Hair follicle dermal papilla cell (primary cell): ENCODE results near the gene CENPC. TPM values are rescaled to one million over a fixed set of nuclear protein-coding genes. Genes with fewer than 3 reads are reported as not detected.

Experiments used
- small RNA-seq: library from RNA; depleted of rRNA; stranded (forward); fragments of <200 nt; gene quantifications from one replicate; pipeline ENCODE3, GENCODE V24; 2012
- total RNA-seq: library from RNA; depleted of rRNA; stranded (reverse); fragments of >200 nt; gene quantifications from 2 replicates; pipeline ENCODE4 v1.2.3, GENCODE V29; 2012

CENPC gene, protein sequence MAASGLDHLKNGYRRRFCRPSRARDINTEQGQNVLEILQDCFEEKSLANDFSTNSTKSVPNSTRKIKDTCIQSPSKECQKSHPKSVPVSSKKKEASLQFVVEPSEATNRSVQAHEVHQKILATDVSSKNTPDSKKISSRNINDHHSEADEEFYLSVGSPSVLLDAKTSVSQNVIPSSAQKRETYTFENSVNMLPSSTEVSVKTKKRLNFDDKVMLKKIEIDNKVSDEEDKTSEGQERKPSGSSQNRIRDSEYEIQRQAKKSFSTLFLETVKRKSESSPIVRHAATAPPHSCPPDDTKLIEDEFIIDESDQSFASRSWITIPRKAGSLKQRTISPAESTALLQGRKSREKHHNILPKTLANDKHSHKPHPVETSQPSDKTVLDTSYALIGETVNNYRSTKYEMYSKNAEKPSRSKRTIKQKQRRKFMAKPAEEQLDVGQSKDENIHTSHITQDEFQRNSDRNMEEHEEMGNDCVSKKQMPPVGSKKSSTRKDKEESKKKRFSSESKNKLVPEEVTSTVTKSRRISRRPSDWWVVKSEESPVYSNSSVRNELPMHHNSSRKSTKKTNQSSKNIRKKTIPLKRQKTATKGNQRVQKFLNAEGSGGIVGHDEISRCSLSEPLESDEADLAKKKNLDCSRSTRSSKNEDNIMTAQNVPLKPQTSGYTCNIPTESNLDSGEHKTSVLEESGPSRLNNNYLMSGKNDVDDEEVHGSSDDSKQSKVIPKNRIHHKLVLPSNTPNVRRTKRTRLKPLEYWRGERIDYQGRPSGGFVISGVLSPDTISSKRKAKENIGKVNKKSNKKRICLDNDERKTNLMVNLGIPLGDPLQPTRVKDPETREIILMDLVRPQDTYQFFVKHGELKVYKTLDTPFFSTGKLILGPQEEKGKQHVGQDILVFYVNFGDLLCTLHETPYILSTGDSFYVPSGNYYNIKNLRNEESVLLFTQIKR
- 17.1 and 23.7 TPM in 2 replicates for total RNA-seq

GRCh38 chr4:67545199-67546003, at the start of gene CENPC:
CENPC (minus strand) TSS chr4:67545503; CDS start chr4:67545355, 148 bp downstream.

DNA sequence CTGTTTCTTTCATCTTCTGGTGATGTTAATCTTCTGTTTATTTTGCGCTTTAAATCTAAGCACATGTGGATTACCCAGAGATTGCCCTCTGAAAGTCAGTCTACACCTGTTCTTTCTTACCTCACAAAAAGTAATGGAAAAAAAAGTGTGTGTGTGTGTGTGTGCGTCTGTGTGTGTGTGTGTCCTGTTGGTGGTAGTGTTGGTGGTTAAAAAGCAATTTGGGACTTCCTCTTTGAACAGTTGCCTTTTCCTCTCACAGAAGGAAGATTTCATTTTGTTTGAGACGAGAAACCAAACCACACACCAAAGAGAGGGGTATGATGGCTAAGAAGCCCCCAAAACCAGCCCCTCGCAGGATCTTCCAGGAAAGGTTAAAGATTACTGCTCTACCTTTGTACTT, 13.2 kb upstream of the CENPC start, which contains the start of gene STAP1:
TSS of gene STAP1 (plus strand) at position 235 of the 400 bp plus-strand sequence. CDS start at position 318, 83 bp downstream.

Small RNAs within 50 kb of the gene (small RNA-seq; reads per million reads assigned to genes)
- not detected for gene RNA5SP527
- gene RNU1-63P = 0.16 reads per million

Other genes starting within 250 kb of the CENPC start
- not detected in 2 replicates for gene STAP1, start 13.2 kb upstream of the CENPC start, total RNA-seq
- 152 and 265 TPM in 2 replicates for gene UBA6, start 155.7 kb upstream of the CENPC start, total RNA-seq
- not detected in 2 replicates for gene GNRHR, start 208.9 kb upstream of the CENPC start, total RNA-seq